Common myeloid progenitor, CD34-positive (primary cell): ENCODE data around the gene CCDC107.
A peak's percentile ranks its signal among the peaks of the same experiment; 100 is the strongest.

Experiments
- CTCF ChIA-PET: fragments of 350-600 bp; sonication (Branson Sonifier 250); formaldehyde crosslinking; loops from one replicate; lab custom pipeline; 2021; ENCODE audit warnings: antibody characterized with exemption; lab: Charles Lee
- POLR2A ChIA-PET: fragments of 350-600 bp; sonication (Branson Sonifier 250); formaldehyde crosslinking; loops from one replicate; lab custom pipeline; 2021; ENCODE audit warnings: antibody characterized with exemption; lab: Charles Lee
- DNase-seq, 3 donors: peaks; one replicate each; pipeline versions ENCODE4 v3.0.0 to v3.0.0-alpha.2; 2013
- H3K27ac ChIP-seq, 2 experiments: 1 replicate in 1 of 2; 2 replicates in 1 of 2; pipeline ENCODE4 v1.7.0; 2013; ENCODE audit warnings: inconsistent platforms in 2 of 2, low read length in 2 of 2, mild to moderate bottlenecking in 2 of 2, low read depth in 1 of 2, moderate library complexity in 1 of 2; ENCODE audit not compliant: severe bottlenecking in 2 of 2, insufficient read depth in 1 of 2, poor library complexity in 1 of 2
- H3K27me3 ChIP-seq, 5 experiments: replicated peaks in 2 of 5; 1 replicate in 3 of 5; 2 replicates in 2 of 5; pipeline versions ENCODE4 v1.6.1 to v1.7.0; 2013; ENCODE audit warnings: low read length in 4 of 5, mild to moderate bottlenecking in 2 of 5, moderate library complexity in 2 of 5, inconsistent platforms in 1 of 5; ENCODE audit not compliant: insufficient read depth in 5 of 5, control insufficient read depth in 4 of 5
- H3K36me3 ChIP-seq, 4 experiments: 1 replicate in 2 of 4; 2 replicates in 2 of 4; pipeline versions ENCODE4 v1.6.1 to v1.7.0; 2013; ENCODE audit warnings: low read length in 3 of 4, control low read depth in 1 of 4, mild to moderate bottlenecking in 1 of 4; ENCODE audit not compliant: control insufficient read depth in 4 of 4, insufficient read depth in 4 of 4
- H3K4me1 ChIP-seq, 4 experiments: 1 replicate in 3 of 4; 2 replicates in 1 of 4; pipeline versions ENCODE4 v1.6.1 to v1.7.1; 2013; ENCODE audit warnings: low read length in 3 of 4, mild to moderate bottlenecking in 3 of 4, control low read depth in 1 of 4, inconsistent platforms in 1 of 4, moderate library complexity in 1 of 4; ENCODE audit not compliant: control insufficient read depth in 4 of 4, insufficient read depth in 4 of 4; ENCODE audit errors: control extremely low read depth in 1 of 4
- H3K4me3 ChIP-seq, 7 experiments: 1 replicate in 4 of 7; 2 replicates in 3 of 7; pipeline versions ENCODE4 v1.5.1 to v1.7.0; 2013; ENCODE audit warnings: mild to moderate bottlenecking in 7 of 7, low read length in 6 of 7, moderate library complexity in 6 of 7, inconsistent platforms in 2 of 7, low read depth in 2 of 7, control low read depth in 1 of 7; ENCODE audit not compliant: insufficient read depth in 4 of 7, control insufficient read depth in 1 of 7; ENCODE audit errors: extremely low read depth in 1 of 7
- H3K9me3 ChIP-seq, 5 experiments: 1 replicate in 4 of 5; 2 replicates in 1 of 5; pipeline versions ENCODE4 v1.6.1 to v1.7.1; 2013; ENCODE audit warnings: low read length in 4 of 5, mild to moderate bottlenecking in 2 of 5, inconsistent platforms in 1 of 5, low read depth in 1 of 5, moderate library complexity in 1 of 5; ENCODE audit not compliant: control insufficient read depth in 4 of 5, insufficient read depth in 2 of 5; ENCODE audit errors: control extremely low read depth in 1 of 5
- WGBS: methylation state at CpG from one replicate; pipeline ENCODE4 v1.1.5; 2013; ENCODE audit not compliant: insufficient coverage; 5-methylcytosine and 5-hydroxymethylcytosine counted together

CCDC107 gene

GRCh38 chr9:35615981-35616680 is 42.0 kb upstream of the CCDC107 start:
- H3K9me3 ChIP-seq: no peaks in the 10 kb centered on the region
- peak overlapping the region in 3 of 7 experiments; percentile 67 to 84 (median 72) for H3K4me3 ChIP-seq
- H3K36me3 ChIP-seq: no peaks in the 10 kb centered on the region
- H3K27ac ChIP-seq: no peak overlapping the region
- H3K4me1 ChIP-seq: peaks cover 0 to 44% (median 33%) of the 10 kb centered on the region in 4 experiments
- ChIA-PET CTCF (interaction anchor here (0.8 to 11.4 kb wide), 14 partner anchors 8 to 80 kb away, joined by 3 to 105 read pairs (median 4); partner anchors contain the start of genes ARHGEF39, CCDC107, RMRP and SIT1), POLR2A (no interaction called here)
- no peaks in the 10 kb centered on the region for H3K27me3 ChIP-seq
- 95% methylated on average over 17 of the region's 17 CpGs for WGBS
- DNase-seq: no peak

- CTCF ChIA-PET: interaction anchor here (0.7 to 11.4 kb wide), 12 partner anchors 9 to 111 kb away, joined by 3 to 105 read pairs (median 5); partner anchors contain the start of genes ARHGEF39, CCDC107, RMRP and SIT1
- no peaks in the 10 kb centered on the region for H3K27me3 ChIP-seq
- H3K4me1 ChIP-seq: peaks cover 0 to 49% (median 33%) of the 10 kb centered on the region in 4 experiments
- H3K36me3 ChIP-seq: no peaks in the 10 kb centered on the region
- H3K9me3 ChIP-seq: no peaks in the 10 kb centered on the region
- DNase-seq: peak in 2 of 3 donors; percentile 53 to 66
- POLR2A ChIA-PET: interaction anchor here (1.0 kb wide), 1 partner anchor 114 kb away, joined by 3 read pairs; no protein-coding TSS in a partner anchor
- 12% methylated on average over 48 of the region's 51 CpGs for WGBS
- no peak overlapping the region for H3K27ac ChIP-seq
- H3K4me3 ChIP-seq: peak overlapping the region; percentile 16 to 84 (median 67)
Observed at GRCh38 chr9:35616681-35617459, 41.2 kb upstream of the CCDC107 start.

GRCh38 chr9:35617548-35617947 is 40.5 kb upstream of the CCDC107 start:
- Histone ChIP-seq H3K9me3 (no peaks in the 10 kb centered on the region), H3K36me3 (no peaks in the 10 kb centered on the region), H3K4me1 (peaks cover 0 to 54% (median 33%) of the 10 kb centered on the region in 4 experiments), H3K27ac (peak overlapping the region in 1 of 2 experiments; percentile 8), H3K4me3 (peak overlapping the region in 6 of 7 experiments; percentile 16 to 84 (median 70)), H3K27me3 (no peaks in the 10 kb centered on the region)
- WGBS: 33% methylated on average over 6 of the region's 8 CpGs
- DNase-seq: no peak
- ChIA-PET POLR2A (interaction anchor here (1.0 kb wide), 1 partner anchor 114 kb away, joined by 3 read pairs; no protein-coding TSS in a partner anchor), CTCF (interaction anchor here (0.7 to 11.4 kb wide), 10 partner anchors 10 to 110 kb away, joined by 3 to 105 read pairs (median 5); partner anchors contain the start of genes ARHGEF39, CCDC107, RMRP and SIT1)

- no peaks in the 10 kb centered on the region for H3K9me3 ChIP-seq
- no peaks in the 10 kb centered on the region for H3K27me3 ChIP-seq
- peaks cover 0 to 54% (median 33%) of the 10 kb centered on the region in 4 experiments for H3K4me1 ChIP-seq
- POLR2A ChIA-PET: no interaction called here
- H3K4me3 ChIP-seq: peak within 1 kb of the TSS; percentile 16 to 84 (median 67)
- H3K36me3 ChIP-seq: no peaks in the 10 kb centered on the region
- 25% methylated on average over 7 of the region's 7 CpGs for WGBS
- DNase-seq: peak in 2 of 3 donors; percentile 61 to 70
- H3K27ac ChIP-seq: peak within 1 kb of the TSS in 1 of 2 experiments; percentile 8
- CTCF ChIA-PET: interaction anchor here (0.7 to 11.4 kb wide), 3 partner anchors 17 to 76 kb away, joined by 3 to 105 read pairs (median 4); partner anchors contain the start of genes ARHGEF39, CCDC107 and RMRP
Observed at GRCh38 chr9:35618325-35618727, 39.8 kb upstream of the CCDC107 start, which contains the start of gene CD72. Gene CD72, minus strand, starts transcription at chr9:35618413. Its CDS starts 110 bp downstream, at chr9:35618303.

- Histone ChIP-seq H3K4me1 (peaks cover 0 to 54% (median 33%) of the 10 kb centered on the region in 4 experiments), H3K27me3 (no peaks in the 10 kb centered on the region), H3K36me3 (no peaks in the 10 kb centered on the region), H3K27ac (no peak overlapping the region), H3K9me3 (no peaks in the 10 kb centered on the region), H3K4me3 (peak overlapping the region in 3 of 7 experiments; percentile 13 to 84 (median 32))
- WGBS: 51% methylated on average over 10 of the region's 17 CpGs
- CTCF ChIA-PET: interaction anchor here (0.8 to 11.4 kb wide), 10 partner anchors 8 to 505 kb away, joined by 3 to 105 read pairs (median 4); partner anchors contain the start of genes ARHGEF39, CCDC107 and RMRP
- peak in 2 of 3 donors; percentile 65 to 80 for DNase-seq
- POLR2A ChIA-PET: no interaction called here
Observed at GRCh38 chr9:35618854-35619799, 39.0 kb upstream of the CCDC107 start.

GRCh38 chr9:35619800-35620158 is 38.3 kb upstream of the CCDC107 start:
- Histone ChIP-seq H3K27ac (no peak overlapping the region), H3K9me3 (no peaks in the 10 kb centered on the region), H3K36me3 (no peaks in the 10 kb centered on the region), H3K4me1 (peaks cover 0 to 54% (median 33%) of the 10 kb centered on the region in 4 experiments), H3K4me3 (peak overlapping the region in 2 of 7 experiments; percentile 13 to 32), H3K27me3 (no peaks in the 10 kb centered on the region)
- WGBS: 14% methylated on average over 2 of the region's 2 CpGs
- POLR2A ChIA-PET: interaction anchor here (1.1 kb wide), 1 partner anchor 135 kb away, joined by 3 read pairs; no protein-coding TSS in a partner anchor
- CTCF ChIA-PET: interaction anchor here (0.8 to 2.6 kb wide), 8 partner anchors 9 to 506 kb away, joined by 3 to 10 read pairs (median 4); no protein-coding TSS in a partner anchor
- no peak for DNase-seq
